ENCODE data around the gene ZNF585A. TPM values are rescaled to one million over a fixed set of nuclear protein-coding genes. Genes with fewer than 3 reads are reported as not detected.
"Not testable (repeated sequence)": the region's sequence is repeated elsewhere in the genome, so short reads cannot be mapped to it uniquely, and the experiment has no call there.

Gene ZNF585A
- total and polyA plus RNA-seq, 7 donors = 6.0 to 17.0 (median 7.8) TPM

- peaks cover 18% of the 10 kb centered on the region for H3K9me3 ChIP-seq
- WGBS, 3 donors = 0 to 1% (median 1%) methylated on average over 44 of the region's 44 CpGs
- intact Hi-C loops (cut with DNase I) = loop anchor here (5.0 to 10.0 kb wide), 5 partner anchors 143 to 301 kb away; partner anchors contain the start of genes ZNF527 (in 2 of the 2), ZNF420 (in 1 of the 2), ZNF568 (in 1 of the 2) and ZNF569 (in 1 of the 2)
Measured at GRCh38 chr19:37217775-37218591, 45.5 kb upstream of the ZNF585A start, which contains the start of gene ZNF383. Gene ZNF383, plus strand, starts transcription at chr19:37218214. Its CDS starts 12,240 bp downstream, at chr19:37230454.

GRCh38 chr19:37217480-37217774, 44.9 kb upstream of the ZNF585A start:
- Histone ChIP-seq H3K9me3 (peaks cover 13% of the 10 kb centered on the region), H3K27me3 (ENCODE audit: insufficient read depth in 3 of 3, low read length in 2 of 3) (no peaks in the 10 kb centered on the region), H3K27ac (peak overlapping the region; percentile 85), H3K36me3 (ENCODE audit: insufficient read depth in 1 of 2, low read depth in 1 of 2) (peaks cover 0 to 24% of the 10 kb centered on the region in 2 donors), H3K4me3 (peak overlapping the region; percentile 80), H3K4me1 (no peaks in the 10 kb centered on the region)
- DNase-seq (no peak), ATAC-seq (no peak)
- no peak for TF ChIP-seq CTCF (IDR thresholded peaks at IDR 0.05)
- WGBS, 3 donors = 0 to 1% (median 1%) methylated on average over 7 of the region's 7 CpGs
- intact Hi-C loops (cut with DNase I) = loop anchor here (5.0 to 10.0 kb wide), 5 partner anchors 143 to 300 kb away; partner anchors contain the start of genes ZNF527 (in 2 of the 2), ZNF420 (in 1 of the 2), ZNF568 (in 1 of the 2) and ZNF569 (in 1 of the 2)

More at GRCh38 chr19:37217775-37218591, 45.5 kb upstream of the ZNF585A start, which contains the start of gene ZNF383:
- peak within 1 kb of the TSS; percentile 80 for H3K4me3 ChIP-seq
- no peak for TF ChIP-seq CTCF (IDR thresholded peaks at IDR 0.05)
- ATAC-seq = peak; percentile 92 to 98 (median 96)
- no peaks in the 10 kb centered on the region for H3K4me1 ChIP-seq
- peak; percentile 89 to 93 for DNase-seq
- no peaks in the 10 kb centered on the region for H3K27me3 ChIP-seq (ENCODE audit: insufficient read depth in 3 of 3, low read length in 2 of 3)
- peaks cover 0 to 28% of the 10 kb centered on the region in 2 donors for H3K36me3 ChIP-seq (ENCODE audit: insufficient read depth in 1 of 2, low read depth in 1 of 2)
- peak within 1 kb of the TSS; percentile 85 for H3K27ac ChIP-seq

DNA sequence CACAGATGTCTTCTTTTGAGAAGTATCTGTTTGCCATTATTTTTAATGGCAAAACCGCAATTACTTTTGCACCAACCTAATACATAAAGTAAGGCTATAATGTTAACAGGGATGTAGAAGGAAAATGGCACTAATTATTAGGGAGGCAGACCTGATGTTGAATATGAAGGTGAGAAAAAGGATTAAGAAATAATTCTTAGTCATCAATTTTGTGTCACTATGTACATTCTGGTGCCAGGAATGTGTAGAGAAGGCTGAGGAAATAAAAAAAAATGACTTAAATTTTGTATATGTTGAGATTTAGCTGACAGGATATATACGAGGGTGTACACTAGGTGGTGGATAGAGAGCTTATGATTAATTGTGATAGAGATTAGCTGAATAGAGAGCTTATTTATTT, 25.3 kb upstream of the ZNF585A start:
- no peak for TF ChIP-seq CTCF (IDR thresholded peaks at IDR 0.05)
- peaks cover 5 to 92% of the 10 kb centered on the region in 2 donors for H3K36me3 ChIP-seq (ENCODE audit: insufficient read depth in 1 of 2, low read depth in 1 of 2)
- no peak for DNase-seq
- H3K9me3 ChIP-seq = peaks cover 54% of the 10 kb centered on the region
- ATAC-seq = no peak
- H3K27ac ChIP-seq = no peak overlapping the region
- no peaks in the 10 kb centered on the region for H3K27me3 ChIP-seq (ENCODE audit: insufficient read depth in 3 of 3, low read length in 2 of 3)
- intact Hi-C loops (cut with DNase I) = no loop called here
- no peaks in the 10 kb centered on the region for H3K4me1 ChIP-seq
- no peak overlapping the region for H3K4me3 ChIP-seq
- 89 to 92% (median 92%) methylated on average over 2 of the region's 2 CpGs for WGBS, 3 donors

DNA sequence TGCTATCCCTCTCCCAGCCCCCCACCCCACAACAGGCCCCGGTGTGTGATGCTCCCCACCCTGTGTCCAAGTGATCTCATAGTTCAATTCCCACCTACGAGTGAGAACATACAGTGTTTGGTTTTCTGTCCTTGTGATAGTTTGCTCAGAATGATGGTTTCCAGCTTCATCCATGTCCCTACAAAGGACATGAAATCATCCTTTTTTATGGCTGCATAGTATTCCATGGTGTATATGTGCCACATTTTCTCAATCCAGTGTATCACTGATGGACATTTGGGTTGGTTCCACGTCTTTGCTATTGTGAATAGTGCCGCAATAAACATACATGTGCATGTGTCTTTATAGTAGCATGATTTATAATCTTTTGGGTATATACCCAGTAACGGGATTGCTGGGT, 24.6 kb upstream of the ZNF585A start:
- peaks cover 58% of the 10 kb centered on the region for H3K9me3 ChIP-seq
- not testable (repeated sequence) for H3K27me3 ChIP-seq (ENCODE audit: insufficient read depth in 3 of 3, low read length in 2 of 3); H3K4me3 ChIP-seq

GRCh38 chr19:37195248-37195647, 22.8 kb upstream of the ZNF585A start:
- DNase-seq; H3K27ac ChIP-seq; ATAC-seq; intact Hi-C loops (cut with DNase I); H3K4me3 ChIP-seq; H3K27me3 ChIP-seq (ENCODE audit: insufficient read depth in 3 of 3, low read length in 2 of 3); H3K4me1 ChIP-seq: not testable (repeated sequence)
- Histone ChIP-seq H3K9me3 (peaks cover 64% of the 10 kb centered on the region), H3K36me3 (ENCODE audit: insufficient read depth in 1 of 2, low read depth in 1 of 2) (peaks cover 7 to 90% of the 10 kb centered on the region in 2 donors)
- WGBS, 3 donors = 93 to 98% (median 97%) methylated on average over 4 of the region's 4 CpGs

More for the DNA sequence above, 24.6 kb upstream of the ZNF585A start:
- H3K27ac ChIP-seq; intact Hi-C loops (cut with DNase I); H3K4me1 ChIP-seq; ATAC-seq; DNase-seq: not testable (repeated sequence)
- WGBS, 3 donors = 98 to 99% (median 99%) methylated on average over 5 of the region's 5 CpGs
- H3K36me3 ChIP-seq (ENCODE audit: insufficient read depth in 1 of 2, low read depth in 1 of 2) = peaks cover 7 to 89% of the 10 kb centered on the region in 2 donors

DNA sequence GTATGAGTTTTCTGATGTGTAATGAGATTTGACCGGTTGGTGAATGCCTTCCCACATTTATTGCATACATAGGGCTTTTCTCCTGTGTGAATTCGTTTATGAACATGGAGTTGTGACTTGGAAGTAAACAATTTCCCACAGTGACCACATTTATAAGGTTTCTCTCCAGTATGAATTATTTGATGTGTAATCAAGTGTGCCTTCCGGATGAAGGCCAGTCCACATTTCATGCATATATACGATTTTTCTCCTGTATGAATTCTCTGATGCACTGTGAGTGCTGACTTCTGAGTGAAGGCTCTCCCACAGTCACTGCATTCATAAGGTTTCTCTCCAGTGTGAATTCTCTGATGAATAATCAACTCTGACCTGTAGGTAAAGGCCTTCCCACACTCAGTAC, 13.6 kb upstream of the ZNF585A start:
- H3K27ac ChIP-seq; H3K4me1 ChIP-seq; DNase-seq; H3K27me3 ChIP-seq (ENCODE audit: insufficient read depth in 3 of 3, low read length in 2 of 3); ATAC-seq; intact Hi-C loops (cut with DNase I); H3K4me3 ChIP-seq: not testable (repeated sequence)
- H3K9me3 ChIP-seq = peaks cover 84% of the 10 kb centered on the region
- 97 to 98% (median 97%) methylated on average over 4 of the region's 4 CpGs for WGBS, 3 donors
- H3K36me3 ChIP-seq (ENCODE audit: insufficient read depth in 1 of 2, low read depth in 1 of 2) = peaks cover 18 to 58% of the 10 kb centered on the region in 2 donors
